HG03558 (cell line): ENCODE data around the gene CACNA1D.
A peak's percentile ranks its signal among the peaks of the same experiment; 100 is the strongest.

Experiments used
- ATAC-seq: cut with Tn5 transposase; IDR thresholded peaks from one replicate; pipeline ENCODE4 v1.9.1; 2021; ENCODE audit warnings: moderate number of reproducible peaks; ENCODE audit not compliant: unreplicated experiment; ENCODE audit errors: extremely low read depth

CACNA1D gene

GRCh38 chr3:53524566-53524965 lies 30.2 kb downstream of the CACNA1D start:
- no peak for ATAC-seq

- ATAC-seq, result no peak
Measured at GRCh38 chr3:53525765-53526703, 31.6 kb downstream of the CACNA1D start.

GRCh38 chr3:53526704-53527055 lies 32.3 kb downstream of the CACNA1D start:
- no peak for ATAC-seq

- ATAC-seq, result no peak
Measured at GRCh38 chr3:53530205-53530604, 35.8 kb downstream of the CACNA1D start.

- no peak for ATAC-seq
Measured at GRCh38 chr3:53531749-53532148, 37.3 kb downstream of the CACNA1D start.

GRCh38 chr3:53533472-53533871 lies 39.1 kb downstream of the CACNA1D start:
- no peak for ATAC-seq

GRCh38 chr3:53534216-53534615 lies 39.8 kb downstream of the CACNA1D start:
- no peak for ATAC-seq

GRCh38 chr3:53534676-53535400 lies 40.4 kb downstream of the CACNA1D start:
- ATAC-seq, result no peak

GRCh38 chr3:53536282-53536681 lies 41.9 kb downstream of the CACNA1D start:
- no peak for ATAC-seq

- ATAC-seq, result no peak
Measured at GRCh38 chr3:53544357-53544756, 49.9 kb downstream of the CACNA1D start.

GRCh38 chr3:53545310-53545995 lies 51.0 kb downstream of the CACNA1D start:
- ATAC-seq, result no peak

- no peak for ATAC-seq
Measured at GRCh38 chr3:53545996-53546359, 51.6 kb downstream of the CACNA1D start.

- no peak for ATAC-seq
Measured at GRCh38 chr3:53547327-53547726, 52.9 kb downstream of the CACNA1D start.

GRCh38 chr3:53550005-53550620 lies 55.7 kb downstream of the CACNA1D start:
- no peak for ATAC-seq

GRCh38 chr3:53551324-53551723 lies 56.9 kb downstream of the CACNA1D start:
- no peak for ATAC-seq

- no peak for ATAC-seq
Measured at GRCh38 chr3:53552730-53553129, 58.3 kb downstream of the CACNA1D start.

- no peak for ATAC-seq
Measured at GRCh38 chr3:53553200-53553599, 58.8 kb downstream of the CACNA1D start.

- peak; percentile 66 for ATAC-seq
Measured at GRCh38 chr3:53554559-53555067, 60.2 kb downstream of the CACNA1D start.

- ATAC-seq, result peak; percentile 58
Measured at GRCh38 chr3:53555068-53555588, 60.7 kb downstream of the CACNA1D start.
